Type B pancreatic cell (in vitro differentiated cells): ENCODE measurements around the gene ARHGAP33. TPM values are rescaled to one million over a fixed set of nuclear protein-coding genes. Genes with fewer than 3 reads are reported as not detected.
A peak's percentile ranks its signal among the peaks of the same experiment; 100 is the strongest.

Experiments used
- DNase-seq: peaks from one replicate; pipeline ENCODE4 v3.0.0; 2021; ENCODE audit warnings: mixed read lengths; ENCODE audit not compliant: unreplicated experiment; ENCODE audit errors: extremely low spot score
- H3K27ac Mint-ChIP-seq: 2 replicates; pipeline ENCODE4 v1.8.0; 2021; ENCODE audit warnings: mild to moderate bottlenecking, mixed read lengths
- H3K27me3 Mint-ChIP-seq: 2 replicates; pipeline ENCODE4 v1.8.0; 2021; ENCODE audit warnings: mixed read lengths
- H3K36me3 Mint-ChIP-seq: 2 replicates; pipeline ENCODE4 v1.8.0; 2021; ENCODE audit warnings: mixed read lengths
- H3K4me1 Mint-ChIP-seq: one replicate; pipeline ENCODE4 v1.8.0; 2021; ENCODE audit warnings: mixed read lengths; ENCODE audit not compliant: unreplicated experiment
- H3K4me3 Mint-ChIP-seq: 2 replicates; pipeline ENCODE4 v1.8.0; 2021; ENCODE audit warnings: mild to moderate bottlenecking, mixed read lengths
- H3K9me3 Mint-ChIP-seq: 2 replicates; pipeline ENCODE4 v1.8.0; 2021; ENCODE audit warnings: mixed read lengths
- CTCF ChIP-seq: fragments of 200-600 bp; sonication (generic); conservative IDR thresholded peaks from 2 replicates; pipeline ENCODE4 v1.5.0; 2021; ENCODE audit warnings: antibody characterized with exemption, mild to moderate bottlenecking
- long read RNA-seq: library from polyadenylated mRNA; unstranded; transcript quantifications from one replicate; pipeline ENCODE4 v2.0.0, GENCODE V29; 2020
- total RNA-seq: library from RNA; stranded (reverse); gene quantifications from 2 replicates; pipeline ENCODE4 v1.2.1, GENCODE V29; 2021; ENCODE audit warnings: low replicate concordance

The ARHGAP33 gene
- total RNA-seq = 16.3 and 71.8 TPM in 2 replicates
- long read RNA-seq = 0 reads

GRCh38 chr19:35775298-35776101, at the start of gene ARHGAP33:
Gene ARHGAP33 (plus strand): TSS chr19:35775564. CDS start chr19:35775659, 95 bp downstream.
- DNase-seq = peak; percentile 99
- no peaks in the 10 kb centered on the region for H3K36me3 Mint-ChIP-seq
- peak within 1 kb of the TSS; percentile 78 for H3K27ac Mint-ChIP-seq

GRCh38 chr19:35727053-35727955, 48.1 kb upstream of the ARHGAP33 start:
- no peak overlapping the region for H3K4me3 Mint-ChIP-seq
- peaks cover 14% of the 10 kb centered on the region for H3K36me3 Mint-ChIP-seq
- no peaks in the 10 kb centered on the region for H3K9me3 Mint-ChIP-seq
- H3K27ac Mint-ChIP-seq = no peak overlapping the region
- DNase-seq = no peak
- no peaks in the 10 kb centered on the region for H3K27me3 Mint-ChIP-seq
- H3K4me1 Mint-ChIP-seq = peaks cover 5% of the 10 kb centered on the region
- no peak for TF ChIP-seq CTCF

More at GRCh38 chr19:35775298-35776101, at the start of gene ARHGAP33:
- Mint-ChIP-seq H3K9me3 (no peaks in the 10 kb centered on the region), H3K4me3 (peak within 1 kb of the TSS; percentile 87), H3K27me3 (no peaks in the 10 kb centered on the region), H3K4me1 (peaks cover 34% of the 10 kb centered on the region)
- TF ChIP-seq CTCF = no peak

- no peaks in the 10 kb centered on the region for H3K9me3 Mint-ChIP-seq
- no peaks in the 10 kb centered on the region for H3K27me3 Mint-ChIP-seq
- peaks cover 5% of the 10 kb centered on the region for H3K4me1 Mint-ChIP-seq
- no peak for DNase-seq
- no peak overlapping the region for H3K4me3 Mint-ChIP-seq
- no peak for TF ChIP-seq CTCF
- no peak overlapping the region for H3K27ac Mint-ChIP-seq
- H3K36me3 Mint-ChIP-seq = peaks cover 14% of the 10 kb centered on the region
Observed at GRCh38 chr19:35727956-35728706, 47.2 kb upstream of the ARHGAP33 start.

- Mint-ChIP-seq H3K4me1 (peaks cover 5% of the 10 kb centered on the region), H3K36me3 (peaks cover 14% of the 10 kb centered on the region), H3K27me3 (no peaks in the 10 kb centered on the region), H3K27ac (no peak overlapping the region), H3K9me3 (no peaks in the 10 kb centered on the region), H3K4me3 (no peak overlapping the region)
- TF ChIP-seq CTCF = no peak
- no peak for DNase-seq
Observed at GRCh38 chr19:35729021-35729420, 46.3 kb upstream of the ARHGAP33 start.

- Mint-ChIP-seq H3K9me3 (no peaks in the 10 kb centered on the region), H3K4me3 (no peak overlapping the region), H3K36me3 (peaks cover 14% of the 10 kb centered on the region), H3K4me1 (peaks cover 5% of the 10 kb centered on the region), H3K27me3 (no peaks in the 10 kb centered on the region), H3K27ac (peak overlapping the region; percentile 56)
- DNase-seq = no peak
- no peak for TF ChIP-seq CTCF
Observed at GRCh38 chr19:35729763-35730162, 45.6 kb upstream of the ARHGAP33 start.
